ENCODE measurements around the gene OR4C46.

DNA sequence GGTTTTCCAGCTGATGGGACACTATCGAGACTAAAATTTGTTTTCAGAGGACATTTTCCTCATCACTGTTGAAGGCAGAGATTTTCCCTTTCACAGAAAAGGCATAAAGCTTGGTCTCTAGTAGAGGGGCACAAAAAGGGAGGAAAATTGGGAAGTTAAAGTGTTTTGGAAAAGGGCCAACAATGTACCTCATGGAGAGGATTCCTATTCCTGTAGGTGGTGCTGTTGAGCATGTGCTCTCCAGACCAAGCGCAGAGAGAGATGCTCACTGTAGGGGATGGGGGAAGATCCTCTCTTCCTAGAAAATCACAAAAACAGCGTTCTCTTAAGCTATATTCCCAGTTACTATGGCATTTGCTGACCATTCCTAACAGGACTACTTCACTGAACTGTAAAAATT, 44.9 kb downstream of the OR4C46 start:
- TF ChIP-seq POLR2A (IDR thresholded peaks at IDR 0.05; ENCODE audit: low read depth, low read length): no peak
- no peak for TF ChIP-seq POLR2AphosphoS5 (IDR thresholded peaks at IDR 0.05; ENCODE audit: low read depth, low read length)
